Jurkat, Clone E6-1 (cell line): ENCODE results near the gene PRLHR.
A peak's percentile ranks its signal among the peaks of the same experiment; 100 is the strongest.

Experiments used
- DNase-seq: peaks from one replicate; pipeline ENCODE4 v3.0.0-alpha.2; 2011; ENCODE audit warnings: low read depth, low spot score
- H3K4me3 ChIP-seq: 2 replicates; pipeline ENCODE4 v1.5.1; 2011; ENCODE audit warnings: mild to moderate bottlenecking, low read length, control low read depth, moderate library complexity

PRLHR gene

DNA sequence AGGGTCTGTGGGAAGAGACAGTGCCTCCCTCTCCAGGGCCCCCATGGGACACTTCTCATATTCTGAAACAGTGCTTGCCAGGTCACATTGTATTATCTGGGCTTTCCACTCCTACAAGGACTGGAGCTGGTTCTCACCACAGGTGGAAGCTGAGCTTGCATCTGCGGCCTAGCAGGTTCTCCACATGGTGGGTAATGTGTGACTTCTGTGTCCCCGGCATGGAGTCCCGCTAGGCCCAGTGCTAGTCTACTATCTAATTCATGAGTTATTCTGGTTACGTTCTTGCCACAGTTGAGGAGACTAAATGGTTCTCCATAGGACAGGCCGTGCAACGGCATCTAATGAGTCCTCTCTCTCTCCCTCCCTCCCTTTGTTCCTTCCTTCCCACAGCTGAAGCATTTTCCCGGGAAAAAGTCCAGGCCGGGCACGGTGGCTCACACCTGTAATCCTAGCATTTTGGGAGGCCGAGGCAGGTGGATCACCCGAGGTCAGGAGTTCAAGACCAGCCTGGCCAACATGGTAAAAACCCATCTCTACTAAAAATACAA is 27.7 kb downstream of the PRLHR start:
- no peak overlapping the region for H3K4me3 ChIP-seq
- DNase-seq: no peak

DNA sequence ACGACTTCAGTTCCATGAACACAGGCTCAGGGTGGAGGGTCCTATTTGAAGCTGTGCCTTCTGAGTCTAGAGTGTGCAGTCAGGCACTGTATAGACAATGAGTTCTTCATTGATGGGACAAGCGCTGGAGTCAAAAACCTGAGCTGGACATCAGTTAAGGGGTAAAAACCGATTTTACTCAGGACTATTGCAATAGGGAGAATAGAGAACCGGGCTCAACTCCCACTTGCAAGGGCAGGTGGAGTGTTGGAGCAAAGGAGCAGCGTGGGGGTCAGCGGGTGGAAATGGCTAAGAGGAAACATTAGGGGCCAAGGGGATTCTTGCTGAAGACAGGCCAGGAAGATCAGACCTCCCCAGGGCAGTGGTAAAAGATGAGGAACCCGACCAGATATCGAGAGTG is 28.5 kb downstream of the PRLHR start:
- DNase-seq: no peak
- no peak overlapping the region for H3K4me3 ChIP-seq

DNA sequence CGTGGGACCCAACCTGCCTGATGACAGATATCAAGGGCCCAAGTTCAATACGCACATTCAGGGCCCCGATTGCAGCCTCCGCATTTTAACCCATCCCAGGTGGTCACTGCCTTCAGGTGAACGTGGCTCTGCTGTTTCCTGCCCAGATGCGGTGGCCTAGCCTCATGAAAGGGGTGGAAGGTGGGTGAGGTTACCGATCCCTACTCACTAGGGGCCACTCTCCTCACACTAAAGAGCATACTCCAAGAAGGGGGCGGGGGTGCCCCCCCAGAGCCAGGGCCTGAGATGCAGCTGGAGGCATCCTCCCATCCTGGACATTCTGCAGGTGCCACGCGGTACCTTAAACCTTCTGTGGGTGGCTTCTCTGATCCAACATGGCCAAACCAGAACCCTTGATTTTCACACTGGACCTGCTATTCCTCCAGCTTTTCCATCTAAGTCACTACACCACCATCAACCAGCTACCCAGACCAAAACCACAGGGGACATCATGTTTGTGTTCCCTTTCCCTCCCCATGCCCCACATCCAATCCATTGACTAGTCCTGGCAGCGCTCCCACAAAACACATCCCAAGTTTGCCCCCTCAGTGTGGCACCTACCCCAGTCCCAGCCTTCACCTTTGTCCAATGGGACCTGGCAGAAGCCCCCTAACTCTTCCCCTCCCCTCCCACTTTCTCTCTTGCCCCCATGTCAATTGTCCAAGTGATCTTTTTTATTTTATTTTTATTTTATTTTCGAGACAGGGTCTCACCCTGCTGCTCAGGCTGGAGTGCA is 30.0 kb downstream of the PRLHR start:
- DNase-seq: no peak

DNA sequence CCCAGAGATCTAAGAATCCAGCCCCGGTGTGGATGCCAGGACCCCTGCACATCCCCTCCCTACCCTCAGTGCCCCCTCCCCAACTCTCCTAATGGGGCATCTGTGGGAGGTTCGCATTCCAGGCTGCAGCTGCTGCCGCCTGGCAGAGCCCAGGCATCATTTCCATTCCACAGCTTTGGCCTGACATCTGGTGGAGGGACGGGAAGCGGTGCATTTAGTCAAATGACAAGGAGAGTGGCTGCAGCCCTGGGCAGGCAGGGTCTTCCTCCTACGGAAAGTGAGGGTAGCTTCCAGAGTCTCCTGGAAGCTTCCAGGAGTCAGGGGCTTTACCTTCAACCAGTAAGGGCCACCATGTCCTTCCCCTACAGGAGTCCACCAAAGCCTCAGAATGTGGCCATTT is 30.8 kb downstream of the PRLHR start:
- no peak overlapping the region for H3K4me3 ChIP-seq
- DNase-seq: no peak

More for the DNA sequence above, 30.0 kb downstream of the PRLHR start:
- no peak overlapping the region for H3K4me3 ChIP-seq

DNA sequence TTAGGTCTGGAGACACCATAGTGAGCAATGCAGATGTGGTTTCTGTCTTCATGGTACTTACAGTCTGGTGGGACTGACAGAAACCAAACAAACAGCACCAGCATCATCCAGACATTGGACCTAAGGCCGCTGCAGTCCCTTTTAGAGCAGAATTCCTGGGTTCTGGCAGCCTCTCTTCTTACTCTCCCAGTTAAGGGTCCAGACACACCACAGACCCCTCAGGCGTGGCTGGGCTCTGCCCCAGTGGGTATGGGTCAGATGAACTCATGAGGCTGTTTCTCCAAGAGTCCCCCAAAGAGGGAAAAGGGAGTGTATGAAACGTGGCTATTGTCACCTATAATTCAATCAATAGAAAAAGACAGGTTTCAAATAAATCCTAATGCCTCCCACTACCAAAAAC is 31.3 kb downstream of the PRLHR start:
- no peak for DNase-seq
- H3K4me3 ChIP-seq: no peak overlapping the region

DNA sequence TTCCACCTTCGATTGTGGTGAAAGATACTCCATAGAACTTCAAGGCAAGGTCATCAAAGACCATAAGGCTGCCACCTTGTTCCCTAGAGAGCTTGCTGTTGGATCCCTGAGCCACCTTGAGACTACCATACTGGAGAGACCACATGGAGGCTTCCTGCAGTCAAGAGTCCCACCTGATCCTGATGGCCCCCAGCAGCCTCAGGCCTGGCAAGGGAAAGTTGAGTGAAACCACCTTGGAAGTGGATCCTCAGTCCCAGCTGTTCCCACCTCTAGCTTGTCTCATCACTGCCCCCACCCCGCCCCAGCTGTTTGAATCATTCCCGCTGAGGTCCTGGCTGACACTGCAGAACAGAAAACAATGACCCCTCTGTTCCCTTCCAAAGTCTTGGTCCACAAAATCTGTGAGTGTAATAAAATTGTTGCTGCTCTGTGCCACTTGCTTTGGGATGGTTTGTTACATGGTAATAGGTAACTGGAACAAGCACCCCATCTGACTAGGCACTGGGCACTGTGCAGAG is 32.0 kb downstream of the PRLHR start:
- H3K4me3 ChIP-seq: no peak overlapping the region
- DNase-seq: no peak

DNA sequence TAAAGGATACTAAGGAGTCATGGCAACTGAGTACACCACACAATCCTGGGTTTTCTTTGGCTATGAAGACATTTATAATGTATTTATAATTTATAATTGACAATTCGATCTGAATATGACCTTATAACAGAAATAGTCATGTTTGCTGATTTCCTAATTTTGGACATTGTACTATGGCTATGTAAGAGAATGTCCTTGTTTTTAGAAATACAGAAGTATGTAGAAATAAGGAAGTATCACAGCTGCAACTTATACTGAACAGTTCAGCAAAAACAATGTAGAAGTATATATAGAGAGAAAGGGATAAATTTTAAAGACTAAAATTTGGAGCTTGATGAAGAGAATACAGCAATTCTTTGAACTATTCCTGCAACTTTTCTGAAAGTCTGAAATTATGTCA is 32.6 kb downstream of the PRLHR start:
- no peak overlapping the region for H3K4me3 ChIP-seq
- DNase-seq: no peak

DNA sequence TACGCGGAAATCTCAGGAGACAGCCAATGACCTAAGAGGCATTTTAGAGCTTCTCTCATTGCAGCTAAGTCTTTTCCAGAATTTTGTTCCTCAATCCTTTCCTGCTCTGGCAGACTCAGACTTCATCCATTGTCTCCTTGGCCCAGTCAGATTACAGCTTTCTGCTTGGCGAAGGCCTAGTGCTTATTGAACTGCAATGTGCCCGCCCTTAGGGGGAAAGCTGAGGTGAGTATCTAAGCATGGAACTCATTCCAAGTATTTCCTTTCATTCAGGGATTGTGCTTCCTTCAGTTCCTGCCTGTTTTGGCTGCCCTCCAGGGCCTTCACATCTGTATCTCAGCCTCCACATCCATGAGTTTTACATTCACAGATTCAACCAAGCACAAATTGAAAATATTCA is 37.5 kb downstream of the PRLHR start:
- no peak for DNase-seq
- H3K4me3 ChIP-seq: no peak overlapping the region

DNA sequence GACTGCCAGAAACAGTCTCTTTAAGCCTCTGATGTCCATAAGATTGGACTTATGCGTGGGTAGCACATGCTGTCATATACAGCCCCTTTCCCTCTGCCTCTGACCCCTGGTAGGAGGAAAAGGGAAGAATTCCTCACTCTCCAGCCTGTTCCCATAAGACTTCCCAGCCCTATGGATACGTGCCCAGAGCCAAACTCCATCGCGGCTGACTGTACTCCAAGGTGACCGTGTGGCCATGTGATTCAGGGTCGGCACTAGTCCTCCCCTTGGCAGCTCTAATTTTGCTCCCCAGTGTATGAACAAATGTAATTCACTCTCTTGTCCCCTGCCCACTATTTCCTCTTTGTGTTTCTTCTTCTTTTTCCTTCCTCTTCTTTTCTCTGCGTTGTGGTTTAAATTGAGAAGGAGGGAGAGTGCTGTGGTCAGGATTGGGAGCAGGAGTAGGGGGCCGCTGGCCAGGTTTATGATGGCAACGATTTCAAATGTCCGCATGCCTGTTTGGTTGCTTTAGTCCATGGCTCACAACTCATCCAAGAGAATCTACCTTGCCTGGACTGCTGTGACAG is 43.8 kb downstream of the PRLHR start:
- no peak overlapping the region for H3K4me3 ChIP-seq
- no peak for DNase-seq

DNA sequence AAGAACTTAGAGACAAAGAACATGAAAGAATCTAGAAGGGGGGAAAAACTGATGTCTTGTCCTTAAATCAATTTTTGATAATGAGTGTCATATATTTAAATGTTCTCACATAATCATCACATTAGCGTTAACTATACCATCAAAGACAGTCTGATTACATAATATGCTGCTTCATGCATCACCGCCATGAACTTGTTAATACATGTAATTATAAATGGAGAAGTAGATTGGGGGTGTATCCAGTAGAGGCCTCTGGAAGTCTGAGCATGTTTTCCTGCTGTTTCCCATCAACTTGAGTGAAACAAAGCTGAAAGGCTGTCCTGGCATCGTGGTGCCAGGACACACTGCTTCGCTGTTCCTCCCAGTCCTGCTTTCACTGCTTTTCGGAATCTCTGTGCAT is 48.2 kb downstream of the PRLHR start:
- DNase-seq: no peak
- H3K4me3 ChIP-seq: no peak overlapping the region

DNA sequence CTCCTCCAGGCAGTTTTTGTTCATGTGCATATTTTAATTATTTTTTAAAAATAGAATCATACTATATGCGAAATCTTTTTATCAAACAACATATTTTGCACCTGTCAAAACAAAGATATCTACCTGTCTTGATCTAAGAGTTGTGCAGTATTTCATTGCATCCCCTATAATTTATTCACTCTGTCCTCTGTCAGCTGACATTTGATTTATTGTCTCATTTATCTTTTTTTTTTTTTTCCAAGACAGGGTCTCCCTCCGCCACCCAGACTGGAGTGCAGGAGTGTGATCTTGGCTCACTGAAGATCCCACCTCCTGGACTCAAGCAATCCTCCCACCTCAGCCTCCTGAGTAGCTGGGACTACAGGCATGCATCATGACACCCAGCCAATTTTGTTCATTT is 49.0 kb downstream of the PRLHR start:
- DNase-seq: no peak
- no peak overlapping the region for H3K4me3 ChIP-seq

DNA sequence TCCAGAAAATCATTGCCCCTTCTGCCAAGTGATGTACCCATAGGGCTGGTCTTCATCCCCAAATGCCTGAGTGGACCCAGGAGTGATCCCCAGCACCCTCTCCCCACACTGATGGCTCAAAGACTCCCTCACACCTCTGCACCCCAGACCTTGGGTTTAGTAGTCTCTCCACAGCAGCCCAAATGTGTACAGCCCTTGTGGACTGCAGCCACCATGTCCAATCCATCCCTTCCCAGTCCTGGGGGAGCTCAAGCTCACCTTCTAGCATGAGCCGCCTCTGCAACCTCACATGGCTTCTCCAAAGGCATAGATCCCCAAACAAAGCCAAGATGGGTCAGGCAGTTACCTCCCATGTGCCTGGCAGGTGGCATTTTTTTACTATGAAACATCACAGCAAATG is 50.1 kb downstream of the PRLHR start:
- DNase-seq: no peak
- H3K4me3 ChIP-seq: no peak overlapping the region

DNA sequence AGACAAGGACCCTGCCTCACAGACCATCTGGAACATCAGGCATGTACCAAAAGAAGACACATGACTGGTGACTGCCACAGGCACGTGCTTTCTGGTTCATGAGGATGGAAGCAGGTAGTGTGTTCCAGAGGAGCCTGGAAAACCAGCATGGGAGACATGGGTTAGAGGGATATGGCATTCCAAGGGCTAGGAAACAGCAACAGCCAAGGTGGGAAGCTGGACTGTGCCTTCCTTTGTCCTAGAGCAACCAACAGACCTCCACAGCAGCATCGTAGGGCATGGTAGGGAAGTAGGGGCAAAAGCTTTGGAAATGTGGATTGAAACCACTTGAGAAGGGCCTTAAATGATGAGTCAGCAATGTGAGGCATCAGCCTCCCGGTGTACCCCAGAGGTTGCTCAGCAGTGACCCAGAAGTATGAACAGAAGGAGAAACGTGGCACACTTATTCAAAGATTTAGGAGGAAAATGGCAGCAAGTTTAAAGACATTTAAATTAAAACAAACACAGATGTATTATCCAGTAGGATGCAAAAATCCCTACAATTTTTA is 51.0 kb downstream of the PRLHR start:
- H3K4me3 ChIP-seq: no peak overlapping the region
- no peak for DNase-seq

DNA sequence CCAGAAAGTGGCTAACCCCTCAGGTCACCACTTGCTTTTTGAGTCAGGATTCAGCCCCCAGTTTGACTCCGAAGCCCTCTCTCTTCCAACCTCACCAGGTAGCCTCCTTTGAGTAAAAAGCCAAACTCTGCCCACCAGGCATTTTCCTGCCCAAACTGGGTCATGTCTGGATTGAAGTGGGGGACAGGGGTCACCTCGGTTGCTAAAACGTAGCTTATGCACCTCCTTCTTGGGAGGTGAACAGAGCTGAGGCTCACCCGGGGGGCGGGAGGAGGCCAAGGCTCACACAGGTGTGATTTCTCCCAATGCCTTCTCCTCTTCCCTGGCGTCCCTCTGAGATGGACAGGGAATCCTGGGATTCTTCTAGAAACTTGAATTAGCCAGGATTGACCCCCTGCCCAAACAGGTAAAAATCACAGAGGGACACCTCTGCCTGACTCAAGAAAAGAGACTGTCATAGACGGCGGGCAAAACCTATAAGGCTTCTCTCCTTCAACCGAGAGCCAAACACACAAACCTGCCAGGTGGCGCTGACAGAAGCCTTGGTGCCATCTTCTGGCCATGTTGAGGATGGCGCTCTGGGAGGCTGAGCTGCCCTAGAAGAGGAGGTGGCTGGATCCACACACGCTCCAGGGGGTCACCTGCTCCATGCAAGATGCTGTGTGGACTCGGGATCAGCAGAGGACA is 51.6 kb downstream of the PRLHR start:
- peak; percentile 15 for DNase-seq
- H3K4me3 ChIP-seq: no peak overlapping the region

DNA sequence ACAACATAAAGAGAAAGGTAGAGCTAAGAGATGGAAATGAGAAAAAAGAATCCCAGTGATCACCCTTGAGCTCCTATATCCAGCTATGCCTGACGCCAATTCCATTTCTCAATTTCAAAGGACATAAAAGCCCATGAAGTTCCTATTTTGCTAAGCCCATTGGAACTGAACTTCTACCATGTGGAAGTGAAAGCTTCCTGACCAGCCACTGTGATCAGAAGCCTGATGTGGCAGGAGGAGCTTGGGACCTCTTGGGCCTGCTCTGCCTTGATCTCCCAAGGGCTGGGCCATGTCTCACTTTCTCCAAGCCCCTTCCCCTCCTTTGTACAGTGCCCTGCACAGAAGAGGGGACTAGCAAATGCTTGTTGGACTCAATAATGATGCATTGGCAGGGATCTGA is 52.7 kb downstream of the PRLHR start:
- H3K4me3 ChIP-seq: no peak overlapping the region
- no peak for DNase-seq

DNA sequence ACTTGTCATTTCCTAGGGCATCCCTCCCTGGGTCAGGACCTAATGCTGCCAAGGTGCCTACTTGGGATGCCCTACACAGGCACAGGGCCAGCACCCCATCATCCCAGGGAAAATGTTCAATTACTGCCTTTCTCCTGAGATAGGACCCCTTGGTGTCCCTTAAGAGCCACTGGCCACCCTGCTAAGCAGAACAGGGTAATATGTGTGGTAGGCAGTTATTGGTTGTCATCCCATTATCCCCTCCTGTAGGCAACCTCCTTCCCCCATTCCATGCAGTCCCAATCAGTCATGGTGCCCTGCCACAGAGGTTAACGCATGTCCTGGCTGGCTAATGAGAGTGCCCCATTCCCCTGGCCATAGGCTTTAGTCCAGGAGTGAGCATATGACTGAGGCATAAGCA is 53.2 kb downstream of the PRLHR start:
- no peak overlapping the region for H3K4me3 ChIP-seq
- no peak for DNase-seq

DNA sequence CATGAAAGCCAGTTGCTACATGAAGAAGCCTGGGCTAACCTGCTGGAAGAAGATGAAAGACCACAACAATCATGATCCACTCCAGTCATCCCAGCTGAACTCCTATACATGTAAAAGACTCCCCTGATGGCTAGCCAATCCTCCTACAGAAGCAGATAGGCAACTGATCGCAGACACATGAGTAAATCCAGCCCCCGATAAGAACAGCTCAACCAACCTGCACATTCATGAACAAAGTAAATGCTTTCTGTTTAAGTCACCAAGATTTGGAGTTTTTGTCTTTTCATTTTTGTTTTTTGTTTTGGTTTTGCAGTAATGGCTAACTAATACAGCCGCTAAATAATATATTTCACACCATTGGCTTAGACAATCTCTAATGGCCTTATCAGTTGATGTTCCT is 53.7 kb downstream of the PRLHR start:
- no peak for DNase-seq
- no peak overlapping the region for H3K4me3 ChIP-seq
